HG02763 (cell line): Measurements from ENCODE around the gene LDHD.

ENCODE experiments used
- ATAC-seq: cut with Tn5 transposase; IDR thresholded peaks from one replicate; pipeline ENCODE4 v1.9.1; 2021; ENCODE audit warnings: mild to moderate bottlenecking, moderate library complexity; ENCODE audit not compliant: unreplicated experiment

LDHD gene

GRCh38 chr16:75064403-75065148 lies 52.0 kb downstream of the LDHD start:
- no peak for ATAC-seq

- no peak for ATAC-seq
Observed at GRCh38 chr16:75063549-75064088, 53.0 kb downstream of the LDHD start.

- ATAC-seq, result no peak
Observed at GRCh38 chr16:75062976-75063346, 53.6 kb downstream of the LDHD start.

GRCh38 chr16:75062135-75062975 lies 54.2 kb downstream of the LDHD start:
- ATAC-seq, result no peak
